Measurements from ENCODE around the gene HP.
"Not testable (repeated sequence)": the region's sequence is repeated elsewhere in the genome, so short reads cannot be mapped to it uniquely, and the experiment has no call there.

The HP gene

DNA sequence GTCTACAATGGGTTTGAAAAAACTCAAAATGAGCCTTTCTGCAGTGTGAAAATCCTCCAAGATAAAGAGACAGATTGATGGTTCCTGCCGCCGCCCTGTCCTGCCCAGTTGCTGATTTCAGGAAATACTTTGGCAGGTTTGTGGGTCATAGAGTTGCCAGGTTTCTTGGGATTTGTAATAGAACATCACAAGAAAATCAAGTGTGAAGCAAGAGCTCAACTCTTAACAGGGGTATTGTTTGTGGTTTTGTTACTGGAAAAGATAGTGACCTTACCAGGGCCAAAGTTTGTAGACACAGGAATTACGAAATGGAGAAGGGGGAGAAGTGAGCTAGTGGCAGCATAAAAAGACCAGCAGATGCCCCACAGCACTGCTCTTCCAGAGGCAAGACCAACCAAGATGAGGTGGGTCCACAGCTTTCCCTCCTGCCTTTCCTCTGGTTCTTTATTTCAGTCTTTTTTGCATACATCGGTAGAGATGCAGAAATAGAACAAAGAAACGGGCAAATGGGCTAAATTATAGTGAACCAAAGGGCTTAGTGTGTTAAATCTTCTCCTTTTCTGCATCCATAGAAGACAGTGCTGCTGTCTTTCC is at the start of gene HP:
TSS of gene HP (plus strand) at position 252 of the 594 bp plus-strand sequence. CDS start at position 400, 148 bp downstream.
- not testable (repeated sequence) for DNase-seq (ENCODE audit: low spot score)

GRCh38 chr16:72008065-72008423 is 46.3 kb upstream of the HP start:
- DNase-seq (ENCODE audit: low spot score): not testable (repeated sequence)

DNA sequence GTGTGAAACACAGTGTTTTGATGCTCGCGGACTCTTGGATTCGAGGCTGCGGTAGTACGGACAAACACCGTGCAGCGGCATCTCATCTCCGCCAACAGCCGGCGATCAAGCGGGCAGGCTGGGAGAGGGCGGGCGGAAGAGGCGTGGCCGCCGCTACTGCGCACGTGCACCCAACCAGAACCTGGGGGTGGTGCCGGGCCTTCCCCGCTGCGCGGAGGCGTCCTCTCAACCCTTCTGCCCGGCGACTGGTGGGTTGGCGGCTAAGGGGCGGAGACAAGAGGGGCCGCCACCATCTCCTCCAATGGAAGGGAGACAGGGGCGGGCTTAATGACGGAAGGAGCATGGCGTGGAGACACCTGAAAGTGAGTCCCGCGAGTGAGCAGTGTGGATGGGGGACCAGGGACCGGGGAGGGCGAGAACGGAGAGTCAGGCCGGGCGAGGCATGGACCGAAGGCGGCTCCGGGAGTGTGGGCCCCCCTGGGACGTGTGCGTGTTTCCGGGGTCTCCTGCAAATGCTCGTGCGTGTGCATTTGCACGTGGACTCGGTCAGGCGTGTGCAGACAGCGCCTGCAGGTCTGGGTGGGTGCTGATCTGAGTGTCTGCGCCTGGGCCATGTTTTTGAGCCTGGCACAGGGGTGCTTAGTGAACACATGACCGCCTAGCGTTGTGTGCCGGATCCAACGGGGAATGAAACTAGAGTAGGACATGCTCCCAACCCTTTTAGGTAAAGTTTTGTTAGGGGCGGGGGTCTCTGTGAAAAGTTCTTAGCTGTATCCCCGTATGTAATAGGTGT is 45.7 kb upstream of the HP start, which contains the start of gene DHODH:
TSS of gene DHODH (plus strand) at position 321 of the 793 bp plus-strand sequence. CDS start at position 342, 21 bp downstream.
- DNase-seq (ENCODE audit: low spot score): peak; percentile 98

DNA sequence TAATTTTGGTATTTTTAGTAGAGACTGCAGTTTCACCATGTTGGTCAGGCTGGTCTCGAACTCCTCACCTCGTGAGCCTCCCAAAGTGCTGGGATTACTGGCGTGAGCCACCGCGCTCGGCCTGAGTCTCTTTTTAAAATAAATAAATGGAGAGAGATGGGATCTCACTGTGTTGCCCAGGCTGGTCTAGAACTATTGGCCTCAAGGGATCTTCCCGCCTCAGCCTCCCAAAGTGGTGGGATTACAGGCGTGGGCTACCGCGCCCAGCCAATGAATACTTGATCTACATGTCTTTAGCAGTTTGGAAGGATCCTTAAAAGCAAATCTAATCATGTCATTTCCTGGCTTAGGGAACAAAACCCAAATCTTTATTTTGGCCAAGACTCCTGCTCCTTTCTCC is 44.5 kb upstream of the HP start:
- no peak for DNase-seq (ENCODE audit: low spot score)

- DNase-seq (ENCODE audit: low spot score): no peak
These were observed 41.7 kb upstream of the HP start for GRCh38 chr16:72012607-72013006.

GRCh38 chr16:72013389-72013788 is 40.9 kb upstream of the HP start:
- no peak for DNase-seq (ENCODE audit: low spot score)

- no peak for DNase-seq (ENCODE audit: low spot score)
These were observed 40.3 kb upstream of the HP start for GRCh38 chr16:72013888-72014581.

- no peak for DNase-seq (ENCODE audit: low spot score)
These were observed 39.6 kb upstream of the HP start for GRCh38 chr16:72014675-72015074.

- no peak for DNase-seq (ENCODE audit: low spot score)
These were observed 39.2 kb upstream of the HP start for GRCh38 chr16:72015124-72015523.

DNA sequence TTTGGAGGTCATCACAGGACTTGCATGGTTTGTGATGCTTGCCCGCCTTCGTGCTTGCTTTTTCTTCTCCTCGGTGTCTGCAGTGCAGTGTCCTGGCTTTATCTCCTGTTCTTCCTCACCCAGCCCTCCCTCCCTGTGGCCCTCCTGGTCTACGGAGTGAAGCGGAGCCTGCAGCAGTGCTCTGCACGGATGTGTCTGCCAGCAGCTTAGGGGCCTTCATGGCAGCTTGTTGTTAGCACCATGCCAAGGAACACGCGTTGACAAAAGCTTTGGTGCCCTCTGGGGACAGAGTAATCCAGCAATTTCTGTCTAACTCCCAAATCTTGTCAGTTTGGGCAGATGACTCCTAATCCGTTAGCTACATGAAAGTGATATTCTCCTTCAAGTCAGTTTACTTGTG is 35.8 kb upstream of the HP start:
- no peak for DNase-seq (ENCODE audit: low spot score)

- DNase-seq (ENCODE audit: low spot score): no peak
These were observed 33.3 kb upstream of the HP start for GRCh38 chr16:72021043-72021442.

DNA sequence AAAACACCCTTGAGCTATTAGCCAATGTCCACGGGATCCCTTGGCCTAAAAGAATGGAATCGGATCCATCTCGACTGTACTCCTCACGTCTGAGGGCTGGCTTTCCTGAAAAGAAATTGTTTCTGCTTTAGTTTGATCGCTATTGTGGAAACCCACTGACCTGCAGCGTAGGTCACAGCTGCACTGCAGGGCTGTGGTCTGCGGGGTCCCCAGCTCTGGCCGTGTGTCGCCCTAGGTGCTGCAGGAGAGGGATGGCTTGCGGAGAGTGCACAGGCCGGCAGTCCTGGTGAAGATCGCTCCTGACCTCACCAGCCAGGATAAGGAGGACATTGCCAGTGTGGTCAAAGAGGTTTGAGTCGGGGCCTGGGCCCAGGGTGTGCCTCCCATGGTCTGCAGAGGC is 32.2 kb upstream of the HP start:
- DNase-seq (ENCODE audit: low spot score): no peak

GRCh38 chr16:72023962-72024361 is 30.3 kb upstream of the HP start:
- DNase-seq (ENCODE audit: low spot score): no peak

- DNase-seq (ENCODE audit: low spot score): no peak
These were observed 29.4 kb upstream of the HP start for GRCh38 chr16:72024862-72025382.

DNA sequence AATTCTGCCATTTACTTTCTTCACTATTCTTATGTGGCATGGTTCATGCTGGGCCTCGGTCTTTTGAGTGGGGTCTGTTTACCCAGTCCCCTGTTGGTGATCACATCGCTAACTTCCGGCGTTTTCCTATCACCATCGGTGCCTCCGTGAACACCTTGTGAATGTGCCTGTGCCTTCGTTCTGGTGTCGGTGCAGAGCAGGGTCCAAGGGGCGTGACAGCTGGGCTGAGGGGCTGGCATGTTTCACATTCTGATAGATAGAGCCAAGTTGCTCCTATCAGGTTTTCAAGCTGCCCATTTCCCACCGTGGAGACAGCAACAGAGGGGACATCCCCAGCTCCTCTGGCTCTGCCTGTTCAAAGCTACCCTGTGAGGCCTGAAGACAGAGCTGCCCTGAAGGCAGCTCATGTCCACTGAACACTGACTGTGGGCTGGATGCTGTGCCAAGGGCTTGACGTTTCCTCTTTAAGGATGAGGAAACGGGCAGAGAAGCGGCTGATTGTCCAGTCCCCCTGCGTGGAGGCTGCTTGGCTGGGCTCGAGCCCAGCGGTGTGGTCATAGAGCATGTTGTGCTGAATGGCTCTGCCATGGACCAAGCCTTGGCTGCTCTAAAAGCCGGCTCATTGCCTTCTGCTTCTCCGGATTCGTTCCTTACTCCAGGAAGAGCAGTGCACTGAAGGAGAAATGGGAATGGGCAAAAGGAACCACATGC is 28.7 kb upstream of the HP start:
- DNase-seq (ENCODE audit: low spot score): no peak

GRCh38 chr16:72027669-72028378 is 26.5 kb upstream of the HP start:
- DNase-seq (ENCODE audit: low spot score): no peak

DNA sequence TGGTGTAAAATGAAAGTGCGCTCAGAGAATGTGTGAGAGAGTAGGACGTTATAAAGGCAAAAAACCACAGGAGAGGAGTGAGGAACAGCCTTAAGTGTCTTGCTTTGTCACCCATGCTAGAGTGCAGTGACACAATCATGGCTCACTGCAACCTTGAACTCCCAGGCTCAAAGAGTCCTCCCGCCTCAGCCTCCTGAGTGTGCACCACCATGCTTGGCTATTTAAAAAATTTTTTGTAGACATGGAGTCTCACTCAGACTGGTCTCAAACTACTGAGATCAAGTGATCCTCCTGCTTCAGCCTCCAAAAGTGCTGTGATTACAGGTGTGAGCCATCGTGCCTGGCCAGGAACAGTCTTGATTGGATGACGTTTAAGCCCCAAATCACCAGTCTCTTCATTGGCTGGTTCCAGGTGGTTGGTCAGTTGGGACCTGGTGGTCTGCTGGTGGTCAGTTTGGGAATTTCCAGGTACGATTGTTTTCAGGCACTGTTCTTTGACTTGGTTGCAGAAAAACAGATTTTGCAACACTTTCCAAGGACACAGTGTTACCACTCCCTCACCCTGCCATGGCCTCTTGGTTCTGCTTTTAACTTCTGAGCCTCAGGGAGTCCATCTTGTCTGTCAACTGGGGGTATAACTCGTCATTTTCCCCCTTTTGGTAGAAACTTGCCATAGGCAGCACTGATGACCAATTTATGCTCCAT is 24.6 kb upstream of the HP start:
- no peak for DNase-seq (ENCODE audit: low spot score)

GRCh38 chr16:72033437-72033836 is 20.9 kb upstream of the HP start:
- DNase-seq (ENCODE audit: low spot score): no peak

GRCh38 chr16:72036098-72036497 is 18.2 kb upstream of the HP start:
- DNase-seq (ENCODE audit: low spot score): no peak

DNA sequence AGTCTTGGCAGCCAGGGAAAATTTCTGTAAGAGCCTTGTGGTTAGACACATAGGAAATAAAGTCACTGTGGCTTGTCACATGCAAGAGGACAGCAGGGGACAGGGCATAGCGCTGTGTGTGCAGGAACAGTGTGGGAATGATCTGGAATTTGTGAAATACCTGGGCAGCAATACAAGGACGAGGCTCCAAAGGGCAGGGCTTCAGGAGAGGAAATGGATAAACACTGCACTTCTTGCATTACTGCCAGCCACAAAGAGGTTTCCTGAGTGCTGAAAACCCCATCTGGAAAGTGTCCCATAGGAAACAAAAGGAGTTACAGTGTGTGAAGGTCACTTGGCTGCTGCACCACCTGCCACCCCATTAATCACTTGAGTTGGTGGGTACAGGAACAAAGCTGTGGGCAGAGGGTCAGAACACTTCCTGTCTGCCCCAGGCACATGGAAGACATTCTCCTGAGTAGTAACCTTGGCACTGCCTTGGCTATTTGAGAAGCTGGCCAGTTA is 12.1 kb upstream of the HP start:
- no peak for DNase-seq (ENCODE audit: low spot score)

- DNase-seq (ENCODE audit: low spot score): no peak
These were observed 11.2 kb upstream of the HP start for GRCh38 chr16:72043058-72043457.

Measured in LoVo (cell line).